ENCODE results near the gene CATSPERE.

The CATSPERE gene

GRCh38 chr1:244628789-244629188, 167.7 kb downstream of the CATSPERE start:
- H3K4me1 ChIP-seq (ENCODE audit: insufficient read depth, low read length, severe bottlenecking) = no peaks in the 10 kb centered on the region
- H3K27ac ChIP-seq (ENCODE audit: low read depth, low read length, poor library complexity, severe bottlenecking) = no peak overlapping the region
- H3K36me3 ChIP-seq (ENCODE audit: insufficient read depth, low read length) = no peaks in the 10 kb centered on the region
- no peak overlapping the region for H2AFZ ChIP-seq (ENCODE audit: low read length)
- peaks cover 7% of the 10 kb centered on the region; the same call in 1 of the 2 replicates for H3K9me3 ChIP-seq (ENCODE audit: low read length)
- H3K79me2 ChIP-seq (ENCODE audit: insufficient read depth, low read length) = no peaks in the 10 kb centered on the region
- no peak overlapping the region for H3K9ac ChIP-seq (ENCODE audit: low read length)
- no peaks in the 10 kb centered on the region; the same call in 1 of the 2 replicates for H3K27me3 ChIP-seq (ENCODE audit: insufficient read depth, low read length)
- no peak overlapping the region for H3K4me2 ChIP-seq (ENCODE audit: low read length)
- H3K4me3 ChIP-seq (ENCODE audit: low read depth, low read length, poor library complexity, severe bottlenecking) = no peak overlapping the region
- H3K9me2 ChIP-seq (ENCODE audit: low read depth, low read length) = no peaks in the 10 kb centered on the region
- no peak for TF ChIP-seq CTCF (IDR thresholded peaks at IDR 0.05; ENCODE audit: low read length)
- no peak for TF ChIP-seq EZH2 (IDR thresholded peaks at IDR 0.05; ENCODE audit: borderline replicate concordance, low read length)
- H4K20me1 ChIP-seq (ENCODE audit: insufficient read depth, low read length) = no peaks in the 10 kb centered on the region
- no peaks in the 10 kb centered on the region for H3F3A ChIP-seq (ENCODE audit: insufficient read depth, low read length)

GRCh38 chr1:244633140-244633539, 172.1 kb downstream of the CATSPERE start:
- H3K27me3 ChIP-seq (ENCODE audit: insufficient read depth, low read length) = no peaks in the 10 kb centered on the region; the same call in 1 of the 2 replicates

GRCh38 chr1:244634546-244634945, 173.5 kb downstream of the CATSPERE start:
- peaks cover 4% of the 10 kb centered on the region; the same call in 1 of the 2 replicates for H3K27me3 ChIP-seq (ENCODE audit: insufficient read depth, low read length)
- H2AFZ ChIP-seq (ENCODE audit: low read length) = no peak overlapping the region
- no peak overlapping the region for H3K27ac ChIP-seq (ENCODE audit: low read depth, low read length, poor library complexity, severe bottlenecking)

More at GRCh38 chr1:244633140-244633539, 172.1 kb downstream of the CATSPERE start:
- TF ChIP-seq EZH2 (IDR thresholded peaks at IDR 0.05; ENCODE audit: borderline replicate concordance, low read length) (no peak), CTCF (IDR thresholded peaks at IDR 0.05; ENCODE audit: low read length) (no peak)
- no peak overlapping the region for H3K27ac ChIP-seq (ENCODE audit: low read depth, low read length, poor library complexity, severe bottlenecking)
- peaks cover 7% of the 10 kb centered on the region; the same call in 1 of the 2 replicates for H3K9me3 ChIP-seq (ENCODE audit: low read length)
- H3K9ac ChIP-seq (ENCODE audit: low read length) = no peak overlapping the region
- no peaks in the 10 kb centered on the region for H3K36me3 ChIP-seq (ENCODE audit: insufficient read depth, low read length)
- H3F3A ChIP-seq (ENCODE audit: insufficient read depth, low read length) = no peaks in the 10 kb centered on the region
- H3K79me2 ChIP-seq (ENCODE audit: insufficient read depth, low read length) = no peaks in the 10 kb centered on the region
- H3K9me2 ChIP-seq (ENCODE audit: low read depth, low read length) = no peaks in the 10 kb centered on the region
- H3K4me2 ChIP-seq (ENCODE audit: low read length) = no peak overlapping the region
- no peaks in the 10 kb centered on the region for H3K4me1 ChIP-seq (ENCODE audit: insufficient read depth, low read length, severe bottlenecking)
- no peak overlapping the region for H2AFZ ChIP-seq (ENCODE audit: low read length)
- H3K4me3 ChIP-seq (ENCODE audit: low read depth, low read length, poor library complexity, severe bottlenecking) = no peak overlapping the region
- no peaks in the 10 kb centered on the region for H4K20me1 ChIP-seq (ENCODE audit: insufficient read depth, low read length)

More at GRCh38 chr1:244634546-244634945, 173.5 kb downstream of the CATSPERE start:
- Histone ChIP-seq H3K9me3 (ENCODE audit: low read length) (peaks cover 7% of the 10 kb centered on the region; the same call in 1 of the 2 replicates), H3K4me2 (ENCODE audit: low read length) (no peak overlapping the region), H3K4me1 (ENCODE audit: insufficient read depth, low read length, severe bottlenecking) (no peaks in the 10 kb centered on the region), H3K4me3 (ENCODE audit: low read depth, low read length, poor library complexity, severe bottlenecking) (no peak overlapping the region), H4K20me1 (ENCODE audit: insufficient read depth, low read length) (no peaks in the 10 kb centered on the region), H3K79me2 (ENCODE audit: insufficient read depth, low read length) (no peaks in the 10 kb centered on the region), H3F3A (ENCODE audit: insufficient read depth, low read length) (no peaks in the 10 kb centered on the region), H3K36me3 (ENCODE audit: insufficient read depth, low read length) (no peaks in the 10 kb centered on the region), H3K9ac (ENCODE audit: low read length) (no peak overlapping the region), H3K9me2 (ENCODE audit: low read depth, low read length) (no peaks in the 10 kb centered on the region)
- TF ChIP-seq EZH2 (IDR thresholded peaks at IDR 0.05; ENCODE audit: borderline replicate concordance, low read length) = no peak
- no peak for TF ChIP-seq CTCF (IDR thresholded peaks at IDR 0.05; ENCODE audit: low read length)

All from OCI-LY1 (cell line).